EL (cell line): ENCODE data around the gene SHOC1.
"Not testable (repeated sequence)": the region's sequence is repeated elsewhere in the genome, so short reads cannot be mapped to it uniquely, and the experiment has no call there.

Experiments
- DNase-seq: peaks from one replicate; pipeline ENCODE4 v3.0.0-alpha.2; 2016

SHOC1 gene

DNA sequence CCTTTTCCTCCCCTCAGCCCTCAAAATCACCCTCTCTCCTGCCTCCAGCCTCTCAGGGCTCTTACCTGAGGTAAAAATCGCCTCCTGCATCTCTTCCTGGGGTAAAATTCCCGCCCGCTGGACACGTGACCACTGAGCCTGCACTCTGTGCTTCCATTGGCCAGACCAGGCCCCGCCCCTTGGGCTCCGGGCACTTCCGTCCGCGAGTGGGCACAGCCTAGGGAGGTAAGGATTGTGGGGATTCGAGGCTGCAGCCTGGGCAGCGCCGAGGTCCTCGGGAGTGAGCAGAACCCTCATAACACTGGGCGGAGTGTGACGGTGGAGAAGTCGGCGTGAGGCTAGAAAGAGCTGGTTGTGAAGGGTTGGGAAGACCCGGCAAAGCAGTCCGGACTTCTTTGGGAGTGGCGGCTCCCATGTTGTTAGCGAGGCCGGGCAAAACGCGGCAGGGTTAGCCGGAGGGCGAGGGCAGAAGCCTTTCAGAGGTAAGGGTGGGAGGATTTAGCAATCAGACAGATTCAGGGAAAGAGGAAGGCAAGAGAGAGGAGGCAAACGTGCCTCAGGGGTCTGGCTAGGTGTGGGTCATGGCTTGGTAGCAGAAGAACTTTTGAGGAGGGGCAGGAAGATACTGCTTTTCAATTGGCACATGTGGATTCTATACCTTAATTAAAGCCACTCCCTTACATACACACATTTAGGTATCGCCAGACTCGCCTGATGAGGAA lies at the start of gene SHOC1:
TSS of gene SHOC1 (minus strand) at position 103 of the 722 bp plus-strand sequence. CDS start 3,519 bp downstream, outside the sequence.
- DNase-seq, result no peak

DNA sequence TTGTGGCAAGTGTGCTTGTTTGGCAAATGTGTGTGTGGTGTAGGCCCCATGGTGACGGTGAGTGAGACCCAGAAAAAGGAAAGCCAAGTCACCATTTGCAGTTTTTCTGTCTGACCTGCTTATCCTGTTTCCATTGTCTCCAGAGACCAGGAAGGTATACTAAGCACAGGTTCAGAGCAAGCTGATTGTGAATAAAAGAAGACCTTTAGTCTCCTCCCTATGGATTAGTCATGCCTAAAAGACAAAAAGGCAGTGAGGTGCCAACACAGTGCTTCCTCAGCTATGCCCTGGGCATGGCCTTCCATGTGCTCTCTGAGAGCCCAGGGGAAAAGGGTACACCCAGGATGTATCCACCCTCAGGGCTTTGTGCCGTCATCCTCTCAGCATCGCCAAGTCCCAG lies 49.2 kb upstream of the SHOC1 start:
- no peak for DNase-seq

DNA sequence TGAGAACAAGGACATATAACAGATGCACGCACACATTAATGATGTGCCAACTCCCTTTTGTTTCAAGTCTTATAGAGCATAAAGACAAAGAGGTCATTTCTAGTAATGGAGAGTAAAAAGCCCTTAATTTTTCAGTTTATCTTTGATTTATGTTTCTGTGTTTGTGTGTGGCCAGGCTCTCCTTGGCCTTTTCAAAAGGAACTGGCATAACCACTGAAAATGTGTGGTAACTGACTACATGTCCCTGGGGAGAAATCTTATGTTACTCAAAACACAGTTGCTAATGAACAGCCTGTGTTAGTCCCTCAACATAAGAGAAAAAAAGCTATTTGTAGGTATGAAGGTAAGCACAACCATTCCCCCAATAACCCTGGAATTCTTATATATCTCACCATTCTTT lies 47.6 kb upstream of the SHOC1 start:
- DNase-seq, result no peak

DNA sequence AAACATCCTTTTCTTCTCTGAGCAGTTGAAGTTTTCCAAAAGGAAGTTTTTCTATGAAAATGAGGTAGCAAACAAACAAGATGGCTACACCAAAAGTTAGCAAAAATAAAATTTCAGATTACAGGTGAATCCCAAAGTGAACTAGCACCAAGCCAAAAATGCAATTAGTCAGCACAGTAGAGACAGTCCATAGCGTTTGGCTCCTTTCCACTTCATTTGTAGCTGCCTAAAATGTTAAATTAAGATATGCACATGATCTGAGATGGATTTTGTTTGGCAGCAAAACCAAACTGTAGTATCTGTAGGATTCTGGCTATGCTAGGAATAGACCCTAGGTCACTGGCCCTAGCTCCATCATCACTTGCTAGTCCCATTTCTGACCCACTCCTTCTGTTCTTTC lies 45.7 kb upstream of the SHOC1 start:
- no peak for DNase-seq

DNA sequence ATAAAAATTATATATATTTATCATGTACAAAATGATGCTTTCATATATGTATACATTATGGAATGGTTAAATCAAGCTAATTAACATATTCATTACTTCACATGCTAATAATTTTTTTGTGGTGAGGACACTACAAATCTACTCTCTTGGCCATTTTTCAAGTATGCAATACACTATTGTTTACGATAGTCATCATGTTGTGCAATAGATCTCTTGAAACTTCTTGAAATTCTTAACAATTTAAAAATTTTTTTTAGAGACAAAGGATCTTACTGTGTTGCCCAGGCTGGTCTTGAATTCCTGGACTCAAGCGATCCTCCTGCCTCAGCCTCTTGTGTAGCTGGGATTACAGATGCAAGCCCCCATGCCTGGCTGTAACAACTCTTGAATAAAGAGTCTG lies 45.2 kb upstream of the SHOC1 start:
- DNase-seq, result peak; percentile 72

DNA sequence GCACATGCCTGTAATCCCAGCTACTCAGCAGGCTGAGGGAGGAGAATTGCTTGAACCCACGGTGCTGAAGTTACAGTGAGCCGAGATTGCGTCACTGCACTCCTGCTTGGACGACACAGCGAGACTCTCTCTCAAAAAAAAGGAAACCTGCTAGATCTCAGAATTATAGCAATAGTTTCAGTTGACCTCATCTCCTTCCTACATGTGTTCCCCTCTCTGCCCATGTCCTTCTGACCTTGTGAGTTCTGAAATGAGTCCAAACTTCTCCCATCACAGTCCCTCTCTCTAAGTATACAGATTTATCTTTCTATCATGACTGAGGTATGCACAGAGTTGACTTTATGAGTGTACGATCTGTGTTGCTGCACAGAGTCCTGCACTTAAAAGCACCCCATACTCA lies 44.6 kb upstream of the SHOC1 start:
- DNase-seq, result peak; percentile 80

DNA sequence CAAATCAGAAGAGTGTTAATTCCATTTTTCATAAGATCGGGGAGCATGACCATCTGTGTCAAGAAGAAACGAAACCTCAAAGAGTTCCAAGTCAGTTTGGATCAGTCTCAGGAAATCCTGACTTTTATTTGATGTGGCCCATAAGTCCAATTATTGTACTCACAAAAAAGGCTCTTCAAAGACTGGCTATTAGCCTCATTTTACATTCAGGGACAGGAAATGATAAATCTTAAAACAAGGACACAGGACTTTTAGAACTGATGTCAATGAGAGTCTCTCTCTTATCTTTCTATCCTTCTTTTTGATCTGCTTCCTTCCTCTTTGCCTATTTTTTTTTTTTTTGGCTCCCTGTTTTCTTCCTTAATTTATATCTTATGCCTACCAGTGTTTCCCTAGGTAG lies 43.7 kb upstream of the SHOC1 start:
- DNase-seq, result no peak

DNA sequence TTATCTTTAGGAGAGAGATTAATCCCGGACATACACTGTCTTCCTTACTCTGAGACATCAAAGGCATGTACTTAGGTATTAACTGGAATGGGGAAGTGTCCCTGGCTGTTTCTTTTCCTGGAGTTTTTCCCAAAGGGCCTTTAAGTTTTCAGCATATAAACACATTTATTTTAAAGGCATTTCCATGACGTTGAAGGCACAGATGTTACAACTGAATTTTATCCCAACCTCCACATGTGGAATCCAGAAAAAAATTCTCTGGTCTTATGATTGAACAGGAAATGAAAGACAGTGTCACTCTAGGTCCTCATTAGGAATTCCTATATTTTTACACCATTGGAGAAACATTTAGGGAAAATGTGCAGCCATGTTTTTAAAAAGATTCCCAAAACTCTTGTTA lies 41.6 kb upstream of the SHOC1 start:
- no peak for DNase-seq

DNA sequence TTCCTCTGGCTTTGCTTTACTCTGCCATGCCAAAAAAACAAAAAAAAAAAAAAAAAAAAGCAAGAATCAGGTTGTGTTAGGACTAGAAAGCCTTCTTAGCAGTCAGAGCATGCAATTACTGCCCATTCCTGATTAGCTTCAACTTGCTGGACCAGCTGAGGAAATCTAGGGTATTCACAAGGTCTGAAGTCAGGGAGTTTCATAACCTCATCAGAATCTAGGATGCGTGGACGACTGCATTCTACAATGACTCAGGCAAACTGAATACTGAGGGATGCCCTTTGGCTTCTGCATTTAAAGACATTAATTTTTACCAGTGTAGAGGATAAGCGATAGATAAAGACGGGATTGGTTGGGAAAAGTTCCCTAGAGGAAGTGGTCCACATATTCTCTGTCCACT lies 39.2 kb upstream of the SHOC1 start:
- DNase-seq, result peak; percentile 65

DNA sequence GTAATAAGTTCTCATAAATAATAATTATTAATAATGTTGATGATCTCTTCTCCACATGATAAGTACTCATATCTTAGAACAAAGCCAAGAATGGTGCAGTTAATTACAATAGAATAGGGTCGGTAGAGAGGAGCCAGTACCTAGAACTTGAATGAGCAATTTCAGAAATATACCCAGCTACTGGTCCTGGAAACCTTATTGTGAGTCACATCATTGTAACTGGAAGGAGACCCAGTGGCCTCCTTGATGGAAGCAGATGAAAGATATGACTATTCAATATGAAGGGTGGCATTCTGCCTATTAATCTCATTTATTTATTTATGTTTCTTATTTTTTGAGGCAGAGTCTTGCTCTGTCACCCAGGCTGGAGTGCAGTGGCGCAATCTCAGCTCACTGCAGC lies 37.7 kb upstream of the SHOC1 start:
- peak; percentile 23 for DNase-seq

DNA sequence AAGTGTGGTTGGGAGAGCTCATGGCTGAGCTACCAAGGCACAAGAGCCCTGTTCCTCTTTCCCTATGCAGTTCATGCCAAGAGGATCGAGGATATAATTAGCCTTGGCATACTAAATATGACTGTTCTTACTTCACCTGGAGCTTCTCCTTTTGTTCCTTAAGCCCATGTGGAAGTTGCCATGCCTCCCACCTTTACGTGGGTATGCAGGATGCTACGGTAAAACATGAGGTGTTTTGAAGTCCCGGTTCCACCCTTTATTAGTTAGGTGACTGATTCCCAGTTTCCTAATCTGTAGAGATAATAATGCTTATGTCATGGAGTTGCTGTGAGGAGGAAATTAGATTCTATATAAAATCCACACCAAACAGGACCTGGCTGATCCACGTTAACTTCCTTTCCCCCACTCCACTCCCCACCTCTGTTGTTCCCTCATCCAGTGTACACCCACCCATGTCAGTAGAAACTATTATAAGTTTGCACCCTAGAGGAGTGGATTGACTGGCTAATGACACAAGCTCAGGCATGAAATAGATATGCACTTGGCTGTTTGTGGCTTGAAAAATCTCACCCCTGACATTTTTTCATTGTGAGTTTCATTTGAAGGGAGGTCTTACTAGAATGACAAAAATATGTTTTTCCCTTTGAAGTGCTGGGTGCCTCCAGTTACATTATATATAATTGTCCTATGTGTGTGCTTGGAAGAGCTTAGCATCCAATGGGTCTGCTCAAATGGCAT lies 36.8 kb upstream of the SHOC1 start:
- peak; percentile 58 for DNase-seq

DNA sequence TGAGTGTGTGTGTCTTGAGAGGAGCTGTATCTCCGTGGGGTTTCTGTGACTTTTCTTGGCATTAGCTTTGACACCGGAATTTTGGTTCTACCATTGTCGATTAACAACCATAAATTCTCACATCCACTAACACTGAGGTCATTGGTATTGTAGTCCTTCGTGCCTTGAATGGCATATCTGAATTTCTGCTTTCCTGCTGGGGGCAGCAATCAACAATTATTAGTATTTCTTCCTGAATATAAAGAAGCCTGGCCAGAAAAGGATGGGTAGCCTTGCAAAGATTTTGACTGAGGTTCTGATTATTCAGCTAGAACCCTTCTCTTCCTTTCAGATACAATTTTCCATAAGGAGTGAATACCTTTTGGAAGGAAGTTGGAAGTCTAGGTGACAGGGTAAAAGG lies 33.5 kb upstream of the SHOC1 start:
- peak; percentile 41 for DNase-seq

DNA sequence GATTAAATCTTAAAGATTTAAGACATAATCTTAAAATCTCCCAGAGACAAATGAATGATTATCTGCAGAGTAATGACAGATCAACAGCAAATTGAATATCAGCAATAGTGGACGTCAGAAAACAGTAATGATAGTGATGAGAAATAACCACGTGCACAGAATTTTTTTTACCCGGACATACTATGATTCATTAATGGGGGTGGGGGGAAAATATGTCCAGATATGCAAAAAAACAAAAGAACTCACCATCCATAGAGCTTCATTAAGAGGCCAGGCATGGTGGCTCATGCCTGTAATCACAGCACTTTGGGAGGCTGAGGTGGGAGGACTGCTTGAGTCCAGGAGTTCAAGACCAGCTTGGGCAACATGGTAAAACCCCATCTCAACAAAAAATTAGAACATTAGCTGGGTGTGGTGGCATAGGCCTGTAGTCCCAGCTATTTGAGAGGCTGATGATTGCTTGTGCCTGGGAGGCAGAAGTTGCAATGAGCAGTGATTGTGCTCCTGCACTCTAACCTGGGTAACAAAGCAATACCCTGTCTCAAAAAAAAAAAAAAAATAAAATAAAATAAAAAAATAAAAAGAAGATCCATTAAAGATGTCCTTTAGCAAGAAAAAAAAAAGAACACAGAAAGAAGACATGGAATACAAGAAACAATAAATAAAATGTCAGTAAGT lies 30.9 kb upstream of the SHOC1 start:
- peak; percentile 68 for DNase-seq

DNA sequence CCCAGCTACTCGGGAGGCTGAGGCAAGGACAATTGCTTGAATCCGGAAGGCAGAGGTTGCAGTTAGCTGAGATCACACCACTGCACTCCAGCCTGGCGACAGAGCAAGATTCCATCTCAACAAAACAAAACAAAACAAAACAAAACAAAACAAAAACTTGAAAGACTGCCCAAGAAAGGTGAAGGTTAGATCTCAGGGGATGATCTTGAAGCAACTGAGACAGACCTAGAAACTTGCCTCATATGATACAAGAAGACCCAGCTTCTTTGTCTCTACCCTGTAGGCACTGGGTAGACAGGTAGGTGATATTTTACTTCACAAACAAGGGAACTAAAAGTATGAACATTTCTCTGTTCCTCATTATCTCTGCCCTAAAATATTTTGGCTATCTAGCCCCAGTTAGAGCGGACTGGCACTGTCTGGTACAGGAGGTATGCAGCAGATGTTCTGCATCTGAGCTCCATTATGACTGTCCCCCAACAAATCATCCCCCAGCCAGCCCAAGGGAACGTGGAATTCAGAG lies 26.3 kb upstream of the SHOC1 start:
- no peak for DNase-seq

DNA sequence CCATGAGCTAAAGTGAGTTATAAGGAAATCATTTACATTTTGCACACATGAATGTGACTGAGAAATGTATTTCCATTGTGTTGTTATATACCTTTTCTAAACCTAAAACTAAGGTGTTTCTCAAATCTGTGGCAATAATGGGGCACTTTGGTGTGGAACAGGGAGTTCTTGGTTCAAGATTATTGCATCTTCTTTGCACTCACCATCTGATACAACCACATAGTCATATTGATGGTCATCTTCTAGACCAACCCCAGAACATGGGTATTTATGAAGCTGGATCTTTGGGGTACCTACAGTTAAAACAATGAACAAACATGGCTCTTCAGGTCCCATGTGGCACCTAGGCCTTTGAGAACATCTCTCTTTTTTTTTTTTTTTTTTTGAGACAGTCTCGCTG lies 24.6 kb upstream of the SHOC1 start:
- no peak for DNase-seq

DNA sequence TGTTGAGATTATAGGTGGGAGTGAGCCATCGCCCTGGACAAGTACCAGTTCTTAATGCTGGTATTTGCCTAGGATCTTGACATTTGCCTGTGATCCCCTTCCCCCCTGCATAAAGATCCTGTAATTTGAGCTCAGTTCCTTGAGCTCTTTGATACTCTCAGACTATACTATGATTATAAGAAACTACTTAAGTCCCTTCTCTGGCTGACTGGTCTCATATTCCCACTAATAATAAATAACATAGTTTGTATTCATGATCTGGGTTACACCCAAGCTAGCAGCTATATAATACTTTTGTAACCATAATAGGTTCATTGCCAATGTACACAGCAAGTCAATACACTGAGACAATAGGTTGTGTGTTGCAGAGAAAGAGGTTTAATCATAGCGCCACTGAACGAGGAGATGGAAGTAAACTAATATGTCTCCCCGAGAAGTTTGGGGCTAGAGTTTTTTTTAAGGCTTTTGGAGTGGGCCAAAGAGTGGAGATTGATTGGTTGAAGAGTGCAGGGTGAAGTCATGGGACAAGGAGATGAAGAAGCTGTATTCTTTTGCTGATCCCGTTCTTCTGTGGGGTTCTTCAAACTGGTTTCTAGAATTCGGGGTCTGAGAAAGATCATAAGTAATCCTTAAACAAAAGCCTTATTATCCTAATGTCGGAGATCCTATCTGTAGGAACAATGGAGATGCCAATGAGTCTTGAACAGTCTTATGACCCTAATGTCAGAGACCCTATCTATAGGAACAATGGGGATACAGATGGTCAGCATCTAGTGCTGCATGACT lies 20.7 kb upstream of the SHOC1 start:
- DNase-seq, result no peak

DNA sequence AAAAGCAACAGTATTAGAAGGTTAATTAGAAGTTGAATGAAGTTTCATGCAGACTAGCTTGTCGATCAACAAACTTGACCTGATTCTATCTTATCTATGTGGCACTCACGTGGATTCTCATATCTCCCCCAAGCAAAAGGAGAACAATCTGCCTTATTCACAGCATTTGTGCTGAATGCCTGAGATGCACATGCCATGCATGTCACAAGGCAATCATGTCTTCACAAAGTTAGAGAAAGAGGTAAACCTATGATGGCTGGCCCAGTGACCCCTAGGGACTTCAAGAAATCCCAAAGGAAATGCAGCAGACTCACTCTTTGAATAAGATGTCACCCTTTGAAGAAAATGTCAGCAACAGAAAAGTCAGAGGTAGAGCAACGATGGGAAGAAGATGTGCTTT lies 17.6 kb upstream of the SHOC1 start:
- DNase-seq, result no peak

DNA sequence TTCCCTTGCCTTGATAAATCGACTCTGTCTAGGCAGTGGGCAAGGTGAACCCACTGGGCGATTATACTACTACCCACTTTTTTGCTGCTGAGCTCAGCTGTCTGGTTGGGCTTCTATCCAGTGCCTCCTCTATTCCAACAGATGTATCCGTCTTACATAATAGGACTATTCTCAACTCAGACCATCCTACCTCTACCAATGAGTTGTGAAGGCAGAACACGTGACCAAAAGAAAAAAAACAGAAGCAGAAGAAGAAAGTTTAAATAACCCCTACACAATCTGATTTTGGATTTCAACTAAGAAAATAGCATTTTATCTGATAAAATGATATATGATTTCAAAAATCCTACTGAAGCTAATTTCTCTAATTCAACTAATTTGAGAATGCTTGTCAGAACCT lies 16.2 kb upstream of the SHOC1 start:
- DNase-seq, result no peak

DNA sequence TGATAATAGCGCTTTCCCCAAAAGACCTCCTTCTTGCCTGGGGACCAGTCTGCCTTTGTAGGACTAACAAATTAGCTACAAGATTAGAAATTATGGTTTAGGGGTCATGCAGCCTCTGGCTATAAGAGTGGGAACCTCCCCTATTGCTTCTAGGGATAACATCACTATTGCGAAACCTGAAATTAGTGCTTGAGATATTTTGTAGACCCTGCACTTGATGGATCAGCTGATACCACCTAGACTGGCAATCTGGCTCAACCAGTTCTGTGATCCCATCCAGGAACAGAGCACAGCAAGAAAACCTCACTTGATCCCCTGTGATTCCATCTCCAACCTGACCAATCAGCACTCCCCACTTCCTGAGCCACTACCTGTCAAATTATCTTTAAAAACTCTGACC lies 15.7 kb upstream of the SHOC1 start:
- DNase-seq, result not testable (repeated sequence)

DNA sequence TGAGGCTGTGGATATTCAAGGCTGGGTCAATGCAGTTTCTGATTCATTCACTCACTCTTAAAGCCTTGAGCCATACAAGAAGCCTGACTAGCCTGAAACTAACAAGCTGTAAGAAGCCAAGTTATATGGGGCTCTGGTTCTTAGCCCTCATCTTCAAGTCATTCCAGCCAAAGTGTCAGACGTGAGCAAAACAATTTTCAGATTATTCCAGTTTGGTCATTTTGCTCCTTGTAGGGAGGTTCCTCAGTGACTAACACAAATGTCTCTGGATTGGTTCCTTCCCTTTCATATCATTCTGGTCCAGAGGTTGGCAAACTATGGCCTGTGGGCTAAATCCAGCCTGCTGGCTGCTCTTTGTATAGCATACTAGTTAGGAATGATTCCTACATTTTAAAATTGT lies 12.5 kb upstream of the SHOC1 start:
- no peak for DNase-seq

DNA sequence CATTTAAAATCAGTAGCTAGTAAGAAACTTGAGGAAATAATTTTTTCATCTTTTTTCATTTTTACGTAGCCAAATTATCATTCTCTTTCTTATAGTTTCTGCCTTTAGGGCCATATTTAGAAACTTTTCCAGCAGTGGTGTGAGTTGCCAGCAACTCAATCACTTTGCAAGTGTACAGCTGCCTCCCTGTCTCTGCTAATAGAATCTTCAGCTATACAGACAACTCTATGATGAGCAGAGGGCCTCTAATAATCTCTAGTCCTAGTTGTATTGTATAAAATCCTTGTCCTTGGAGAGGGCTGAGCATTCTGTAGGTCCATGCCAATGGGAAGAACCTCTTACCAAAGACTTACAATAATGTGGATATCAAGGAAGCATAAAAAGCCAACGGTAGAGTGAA lies 11.5 kb upstream of the SHOC1 start:
- DNase-seq, result no peak

DNA sequence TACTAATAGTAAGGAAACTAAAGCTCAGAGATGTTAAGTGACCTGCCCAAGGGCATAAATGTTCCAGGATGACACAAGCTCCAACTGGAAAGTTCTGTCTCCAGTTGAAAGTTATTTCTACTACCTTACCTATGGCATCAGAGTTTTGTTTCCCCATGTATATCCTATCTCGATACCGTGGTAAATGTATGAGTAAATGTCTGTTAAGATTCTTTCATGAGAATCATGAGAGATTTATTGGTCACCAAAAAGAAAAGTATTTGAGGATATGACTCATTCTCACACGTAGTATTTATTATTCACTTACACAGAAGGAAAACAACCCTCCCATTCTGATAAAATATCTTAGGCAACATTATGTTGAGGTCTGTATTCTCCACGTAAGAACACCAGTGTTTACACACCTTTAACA lies 11.1 kb upstream of the SHOC1 start:
- peak; percentile 75 for DNase-seq

DNA sequence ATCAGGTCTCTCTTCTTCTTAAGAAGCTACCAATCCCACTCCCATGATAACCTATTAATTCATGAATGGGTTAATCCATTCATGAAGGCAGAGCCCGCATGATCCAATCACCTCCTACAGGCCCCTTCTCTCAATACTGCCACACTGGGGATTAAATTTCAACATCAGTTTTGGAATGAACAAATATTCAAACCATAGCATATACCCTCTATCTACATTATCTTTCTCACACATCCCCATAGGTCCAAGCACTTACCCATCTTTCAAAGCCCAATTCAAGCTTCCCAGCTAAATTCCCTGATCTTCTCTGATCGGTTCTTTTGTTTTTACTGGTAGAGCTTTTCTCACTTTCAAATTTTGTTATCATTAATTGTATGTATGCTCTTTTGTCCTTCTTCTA lies 10.5 kb upstream of the SHOC1 start:
- DNase-seq, result no peak
